ENCODE data around the gene NHSL1.

DNA sequence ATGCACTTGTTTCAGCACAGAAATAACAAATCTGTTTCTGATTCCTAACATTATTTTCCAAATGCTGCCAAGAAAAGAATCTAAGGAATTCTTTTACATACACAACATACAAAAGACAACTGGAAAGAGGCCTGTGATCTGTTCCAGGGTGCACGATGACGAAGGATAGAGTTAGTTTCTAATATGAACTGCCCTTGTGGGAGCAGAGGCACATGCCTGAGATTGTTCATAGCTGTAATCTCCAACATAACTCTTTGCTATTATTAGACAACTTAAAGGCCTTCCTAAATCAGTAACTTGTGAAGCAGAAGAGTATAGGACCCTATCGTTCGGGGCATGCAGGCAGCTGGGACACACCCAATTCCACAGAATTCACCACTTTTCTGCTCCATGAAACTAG, 41.2 kb upstream of the NHSL1 start:
- TF ChIP-seq POLR2A (IDR thresholded peaks at IDR 0.05; ENCODE audit: low read length) (no peak), GATA1 (IDR thresholded peaks at IDR 0.05; ENCODE audit: low read depth, low read length) (no peak)

All from erythroblast (primary cell).